Activated T-helper 9 cell treated with anti-CD3 and anti-CD28 coated beads, Interleukin-2, amount 50 U/mL, for 16 hours (primary cell): Measurements from ENCODE around the gene TRABD2A.
"Not testable (repeated sequence)": the region's sequence is repeated elsewhere in the genome, so short reads cannot be mapped to it uniquely, and the experiment has no call there.

Source experiments
- DNase-seq: peaks from one replicate; pipeline ENCODE4 v3.0.0-alpha.2; 2020; ENCODE audit warnings: low read depth

The TRABD2A gene

DNA sequence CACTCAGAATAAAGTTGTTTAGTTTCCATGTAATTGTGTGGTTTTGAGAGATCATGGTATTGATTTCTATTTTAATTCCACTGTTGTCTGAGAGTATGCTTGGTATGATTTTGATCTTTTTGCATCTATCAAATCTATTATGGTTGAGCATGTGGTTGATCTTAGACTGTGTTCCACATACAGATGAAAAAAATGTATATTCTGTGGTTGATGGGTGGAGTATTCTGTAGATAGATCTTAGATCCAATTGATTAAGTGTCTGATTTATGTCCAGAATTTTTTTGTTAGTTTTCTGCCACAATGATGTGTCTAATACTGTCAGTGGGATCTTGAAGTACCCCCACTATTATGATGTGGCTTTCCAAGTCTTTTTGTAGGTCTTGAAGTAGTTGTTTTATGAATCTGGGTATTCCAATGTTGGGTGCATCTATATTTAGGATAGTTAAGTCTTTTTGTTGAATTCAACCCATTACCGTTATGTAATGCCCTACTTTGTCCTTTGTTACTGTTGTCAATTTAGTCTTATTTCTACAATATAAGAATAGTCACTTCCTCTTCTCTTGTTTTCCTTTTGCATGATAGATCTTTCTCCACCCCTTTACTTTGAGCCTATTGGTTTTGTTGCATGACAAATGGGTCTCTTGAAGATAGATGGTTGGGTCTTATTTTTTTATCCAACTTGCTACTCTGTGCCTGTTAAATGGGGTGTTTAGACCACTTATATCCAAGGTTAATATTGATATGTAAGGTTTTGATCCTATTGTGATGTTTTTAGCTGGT lies 101.8 kb downstream of the TRABD2A start:
- no peak for DNase-seq

DNA sequence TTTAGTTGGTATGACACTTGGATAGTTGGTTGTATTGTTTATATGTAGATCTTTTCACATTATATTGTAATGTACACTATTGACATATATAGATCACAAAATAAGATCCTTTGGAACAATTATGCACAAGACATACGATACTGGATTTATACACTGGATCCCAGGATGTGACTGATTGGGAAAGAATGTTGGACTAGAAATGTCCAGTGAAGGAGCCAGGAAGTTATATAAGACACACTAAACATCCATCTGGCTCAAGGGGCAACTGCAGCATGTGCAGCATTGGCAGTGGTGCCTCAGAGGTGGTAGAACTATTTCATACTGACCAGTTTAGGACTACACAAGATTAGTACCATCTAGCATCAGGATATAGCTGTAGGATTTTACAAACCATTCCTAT lies 104.9 kb downstream of the TRABD2A start:
- no peak for DNase-seq

DNA sequence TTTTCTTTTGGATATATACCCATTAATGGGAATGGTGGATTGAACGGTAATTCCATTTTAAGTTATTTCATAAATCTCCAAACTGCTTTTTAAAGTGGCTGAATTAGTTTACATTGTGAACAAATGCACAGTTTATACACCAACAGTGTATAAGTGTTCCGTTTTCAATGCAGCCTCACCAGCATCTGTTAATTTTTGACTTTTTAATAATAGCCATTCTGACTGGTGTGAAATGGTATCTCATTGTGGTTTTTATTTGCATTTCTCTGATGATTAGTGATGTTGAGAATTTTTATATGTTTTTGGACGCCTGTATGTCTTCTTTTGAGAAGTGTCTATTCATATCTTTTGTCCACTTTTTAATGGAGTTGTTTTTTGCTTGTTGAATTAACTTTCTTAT lies 107.3 kb downstream of the TRABD2A start:
- DNase-seq: not testable (repeated sequence)
